NCI-H748 (cell line): Measurements from ENCODE around the gene TMEM129.
A peak's percentile ranks its signal among the peaks of the same experiment; 100 is the strongest.

Source experiments
- DNase-seq: peaks from one replicate; lab custom pipeline; 2025; ENCODE audit not compliant: unreplicated experiment; lab: John Stamatoyannopoulos, UW

TMEM129 gene

DNA sequence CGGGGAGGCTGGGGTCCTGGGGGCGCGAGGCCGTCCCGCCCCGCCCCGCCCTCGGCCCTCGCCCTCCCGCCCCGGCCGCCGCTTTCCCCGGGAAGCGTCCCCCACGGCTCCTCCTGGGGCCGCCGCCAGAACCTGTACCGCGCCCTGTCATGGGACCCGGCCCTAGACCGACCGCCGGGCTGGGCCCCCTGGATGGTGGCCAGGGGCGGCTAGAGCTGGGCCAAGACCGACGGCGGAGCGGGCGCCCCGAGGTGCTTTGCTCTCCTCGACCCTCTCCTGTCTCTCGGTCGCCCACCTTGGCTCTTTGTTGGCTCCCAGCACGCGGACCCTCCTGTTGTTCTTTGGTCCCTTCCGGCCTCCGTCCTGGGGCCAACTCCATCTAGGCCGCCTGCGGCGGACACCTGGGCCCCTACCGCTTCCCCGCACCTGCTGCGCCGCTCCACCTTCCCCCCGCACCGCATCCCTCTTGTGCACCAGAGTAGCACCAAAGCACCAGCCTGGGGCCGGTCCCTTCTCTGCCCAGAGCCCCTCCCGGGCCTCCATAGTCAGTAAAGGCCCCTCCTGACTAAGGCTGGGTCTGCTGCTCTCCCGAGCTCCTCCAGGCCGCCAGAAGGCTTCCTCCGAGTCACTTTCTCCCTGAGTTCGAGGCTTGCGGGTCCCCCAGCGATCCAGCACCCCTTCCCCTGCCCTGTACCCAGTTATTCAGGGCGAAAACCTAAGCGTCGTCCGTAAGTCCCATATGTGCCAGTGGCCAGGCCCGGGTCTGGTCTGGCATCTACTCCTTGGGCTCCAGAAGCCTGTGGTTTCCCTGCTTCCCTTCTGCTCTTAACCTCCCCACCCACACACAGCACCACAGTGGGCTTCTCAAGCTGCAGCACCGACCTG is 785 bp upstream of the TMEM129 start:
- no peak for DNase-seq

DNA sequence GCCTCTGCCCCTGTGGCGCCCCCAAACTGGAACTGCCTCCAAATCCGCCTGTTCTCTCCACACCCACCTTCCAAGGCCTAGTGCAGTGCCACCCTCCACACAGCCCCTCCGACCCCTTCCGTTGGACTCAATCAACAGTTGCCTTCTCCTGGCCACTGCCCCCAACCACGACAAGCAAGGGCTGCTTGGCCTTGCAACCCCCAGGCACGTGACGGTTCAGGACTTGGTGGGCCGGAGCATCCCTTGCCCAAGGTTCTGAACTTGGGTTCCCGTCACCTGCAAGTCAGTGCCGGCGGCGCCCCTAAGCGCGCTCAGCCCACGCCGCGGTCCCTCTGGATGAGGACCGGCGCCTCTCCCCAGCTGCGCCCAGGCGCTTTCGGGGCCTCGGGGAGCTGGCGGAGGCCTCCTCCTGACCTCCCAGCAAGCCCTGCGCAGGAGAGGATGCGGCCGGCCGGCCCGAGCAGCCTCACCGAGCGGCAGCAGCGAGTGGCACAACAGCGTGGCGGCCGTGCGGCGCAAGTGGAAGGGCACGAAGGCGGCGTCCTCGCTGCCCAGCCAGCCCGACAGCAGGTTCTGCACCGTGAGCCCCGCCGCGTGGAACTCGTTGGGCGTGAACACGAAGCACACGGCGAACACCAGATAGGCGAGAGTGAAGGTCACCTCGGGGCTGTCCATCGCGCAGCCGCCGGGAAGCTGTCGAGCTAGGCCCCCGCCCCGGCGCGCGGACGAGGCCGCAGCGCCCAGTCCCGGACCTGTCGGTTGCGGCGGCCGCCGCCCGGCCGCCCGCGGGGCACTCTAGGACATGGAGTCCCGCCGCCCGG is 750 bp downstream of the TMEM129 start:
- DNase-seq: peak; percentile 36

DNA sequence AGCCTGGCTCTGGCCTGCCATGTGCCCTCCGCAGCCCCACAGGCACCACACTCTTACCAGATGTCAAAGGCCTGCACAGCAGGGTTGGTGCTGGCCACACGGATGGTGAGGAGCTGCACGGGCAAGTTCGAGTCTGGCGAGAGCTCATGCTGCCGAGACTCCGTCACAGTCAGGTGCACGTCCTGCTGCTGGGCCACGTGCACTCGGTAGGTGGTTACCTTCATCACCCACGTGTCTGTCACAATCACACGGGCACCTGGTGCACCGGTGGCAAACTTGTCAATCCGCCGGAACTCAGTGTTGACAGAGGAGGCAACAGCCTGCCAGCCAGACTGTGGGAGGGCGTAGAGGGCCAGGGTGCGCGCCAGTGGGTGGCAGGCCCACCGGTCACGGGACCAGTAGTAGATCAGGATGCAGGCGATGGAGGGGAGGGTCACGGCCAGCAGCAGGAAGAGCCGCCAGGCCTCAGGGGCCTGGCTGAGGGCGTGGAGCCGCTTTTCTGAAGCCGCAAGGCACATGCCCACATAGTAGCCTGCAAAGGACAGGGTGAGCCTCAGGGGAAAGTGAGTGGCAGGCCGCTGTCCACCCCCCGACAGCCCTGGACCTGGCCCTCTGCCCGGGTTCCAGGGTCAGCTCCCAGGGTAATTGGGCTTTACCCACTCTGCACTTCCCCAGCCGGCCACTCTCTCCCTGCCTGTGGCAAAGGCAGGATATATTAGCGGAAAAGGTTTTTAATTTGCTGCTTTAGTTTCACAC is 2.9 kb downstream of the TMEM129 start:
- no peak for DNase-seq

DNA sequence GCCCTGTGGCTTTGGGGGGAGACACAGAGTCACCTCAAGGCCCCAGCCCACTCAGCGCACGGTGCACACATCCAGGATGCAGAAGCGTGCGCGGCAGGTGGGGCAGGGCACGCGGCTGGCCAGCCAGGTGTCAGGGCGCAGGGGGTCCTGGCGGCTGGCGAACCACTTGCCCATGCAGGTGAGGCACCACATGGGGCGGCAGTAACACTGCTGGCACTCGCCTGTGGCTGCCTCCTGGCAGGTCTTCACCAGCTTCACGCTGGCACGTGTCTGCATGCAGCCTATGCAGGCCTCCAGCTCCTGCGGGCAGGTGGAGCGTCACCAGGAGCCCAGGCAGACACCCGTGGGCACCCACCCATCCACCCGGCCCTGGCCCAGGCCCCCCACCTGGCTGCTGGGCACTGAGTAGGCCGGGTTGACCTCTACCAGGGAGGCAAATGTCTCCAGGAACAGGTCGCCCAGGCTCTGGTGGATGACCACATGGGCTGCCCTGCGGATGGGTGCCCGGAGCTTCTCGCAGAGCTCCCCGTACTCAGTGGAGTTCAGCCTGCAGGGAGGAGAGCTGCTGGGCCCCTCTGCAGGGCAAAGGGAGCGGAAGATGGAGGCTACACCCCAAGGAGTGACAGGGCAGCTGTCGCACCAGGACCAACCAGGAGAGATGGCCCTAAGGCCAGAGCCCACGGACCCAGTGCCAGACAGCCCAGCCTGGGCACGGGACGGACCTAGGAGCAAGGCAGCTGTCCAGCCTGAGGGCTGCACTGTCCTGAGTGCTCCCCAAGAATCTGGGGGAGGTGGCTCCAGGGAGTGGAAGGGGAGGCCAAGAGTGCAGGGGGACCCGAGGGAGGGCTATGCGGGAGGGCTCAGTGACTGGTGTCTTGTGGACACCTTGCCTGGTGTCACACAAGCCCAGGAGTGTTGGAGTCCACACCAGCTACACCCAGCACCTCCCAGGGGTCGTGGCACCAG is 3.7 kb downstream of the TMEM129 start:
- DNase-seq: no peak

DNA sequence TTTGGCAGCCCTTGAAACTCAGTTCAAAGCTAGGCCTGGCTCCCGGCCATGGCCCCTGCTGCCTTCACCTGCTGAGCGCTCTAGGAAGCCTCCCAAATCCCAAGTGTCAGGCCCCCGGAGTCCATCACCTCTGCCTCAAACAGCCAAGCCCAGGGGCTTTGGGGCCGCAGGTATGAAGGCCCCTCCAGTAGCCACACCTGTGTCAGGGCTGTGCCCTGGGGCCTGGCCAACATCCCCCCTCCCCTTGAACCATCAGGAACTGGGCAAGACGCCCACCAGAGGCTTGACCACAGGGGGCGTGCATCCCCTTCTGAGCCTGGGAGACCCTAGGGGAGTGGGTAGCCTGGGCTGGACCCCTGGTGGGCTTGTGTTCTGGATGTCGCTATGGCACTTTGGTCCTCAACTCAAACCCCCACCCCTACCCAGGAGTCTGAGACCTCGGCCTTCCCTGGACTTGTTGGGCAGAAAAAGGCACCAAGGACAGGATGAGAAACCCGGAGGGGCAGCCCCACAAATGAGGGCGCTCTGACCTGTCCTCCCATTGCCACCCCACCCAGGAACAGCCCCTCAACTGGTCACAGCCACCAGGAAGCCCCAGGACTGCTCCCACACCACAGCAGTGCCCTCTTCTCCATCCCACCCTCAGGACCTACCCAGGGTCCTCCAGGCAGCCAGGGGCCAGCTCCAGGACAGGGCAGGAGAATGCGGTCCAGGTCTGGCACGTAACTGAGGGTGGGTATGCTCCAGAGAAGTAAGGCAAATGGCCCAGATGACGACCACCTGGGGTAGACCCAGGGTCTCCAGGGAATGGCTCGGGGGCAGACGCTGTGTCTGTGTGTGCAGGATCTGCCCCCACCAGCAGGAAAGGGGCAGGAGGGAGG is 4.8 kb downstream of the TMEM129 start:
- DNase-seq: no peak

DNA sequence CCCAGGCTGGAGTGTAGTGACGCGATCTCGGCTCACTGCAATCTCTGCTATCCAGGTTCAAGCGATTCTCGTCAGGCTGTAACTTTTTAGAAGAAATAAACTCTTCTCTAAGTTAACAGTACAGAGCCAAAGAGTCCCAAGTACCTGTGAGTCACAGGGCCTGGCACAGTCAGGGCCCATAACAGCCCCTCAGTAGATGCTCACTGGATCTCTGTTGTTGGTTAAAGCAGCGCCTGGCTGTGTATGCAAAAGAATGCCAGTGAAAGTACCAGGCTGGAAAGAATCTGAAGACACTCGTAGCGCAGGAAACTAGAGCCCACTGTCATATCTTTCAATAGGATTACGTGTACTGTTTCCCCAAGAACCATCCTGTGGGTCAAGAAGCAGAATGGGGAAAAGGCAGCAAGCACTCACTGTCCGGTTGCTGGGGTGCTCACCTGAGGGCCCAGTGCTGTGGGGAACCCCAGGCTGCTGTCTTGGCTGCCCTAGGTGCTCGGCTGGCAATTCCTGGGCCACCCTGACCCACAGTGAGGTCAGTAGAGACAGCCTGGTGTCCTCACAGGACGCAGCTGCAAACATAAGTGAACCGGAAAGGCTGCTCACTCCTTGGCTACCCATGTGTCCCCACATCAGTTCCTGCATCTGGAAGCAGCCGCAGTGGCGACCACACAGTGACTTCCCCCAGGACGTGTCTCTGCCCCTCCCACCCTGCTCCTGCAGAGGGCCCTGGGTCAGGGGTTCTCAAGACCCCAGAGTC is 5.9 kb downstream of the TMEM129 start:
- DNase-seq: no peak

DNA sequence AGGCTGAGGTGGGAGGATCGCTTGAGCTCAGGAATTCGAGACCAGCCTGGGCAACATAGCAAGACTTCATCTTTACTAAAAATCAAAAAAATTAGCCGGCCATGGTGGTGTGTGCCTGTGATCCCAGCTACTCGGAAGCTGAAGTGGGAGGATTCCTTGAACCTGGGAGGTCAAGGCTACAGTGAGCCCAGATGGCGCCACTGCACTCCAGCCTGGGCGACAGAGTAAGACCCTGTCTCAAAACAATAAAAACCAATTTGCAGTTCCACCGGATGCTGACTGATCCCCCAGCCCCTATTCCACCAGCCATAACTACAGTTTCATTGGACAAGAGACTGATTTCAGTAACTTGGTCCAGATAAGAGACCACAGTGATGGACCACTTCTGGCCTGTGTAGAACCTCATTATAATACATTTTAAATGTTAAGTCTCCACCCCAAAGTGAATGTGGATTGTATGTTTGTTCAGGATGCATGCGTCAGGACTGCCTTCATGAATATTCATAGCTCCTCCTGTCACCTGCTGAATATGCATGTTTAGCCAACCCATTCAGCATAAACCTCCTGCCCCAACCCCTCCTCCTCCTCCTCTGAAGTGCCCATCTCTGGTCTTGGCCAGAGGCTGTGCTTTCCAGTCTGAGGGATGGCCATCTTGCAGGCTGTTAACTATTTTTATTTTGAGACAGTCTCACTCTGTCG is 6.7 kb downstream of the TMEM129 start:
- no peak for DNase-seq

DNA sequence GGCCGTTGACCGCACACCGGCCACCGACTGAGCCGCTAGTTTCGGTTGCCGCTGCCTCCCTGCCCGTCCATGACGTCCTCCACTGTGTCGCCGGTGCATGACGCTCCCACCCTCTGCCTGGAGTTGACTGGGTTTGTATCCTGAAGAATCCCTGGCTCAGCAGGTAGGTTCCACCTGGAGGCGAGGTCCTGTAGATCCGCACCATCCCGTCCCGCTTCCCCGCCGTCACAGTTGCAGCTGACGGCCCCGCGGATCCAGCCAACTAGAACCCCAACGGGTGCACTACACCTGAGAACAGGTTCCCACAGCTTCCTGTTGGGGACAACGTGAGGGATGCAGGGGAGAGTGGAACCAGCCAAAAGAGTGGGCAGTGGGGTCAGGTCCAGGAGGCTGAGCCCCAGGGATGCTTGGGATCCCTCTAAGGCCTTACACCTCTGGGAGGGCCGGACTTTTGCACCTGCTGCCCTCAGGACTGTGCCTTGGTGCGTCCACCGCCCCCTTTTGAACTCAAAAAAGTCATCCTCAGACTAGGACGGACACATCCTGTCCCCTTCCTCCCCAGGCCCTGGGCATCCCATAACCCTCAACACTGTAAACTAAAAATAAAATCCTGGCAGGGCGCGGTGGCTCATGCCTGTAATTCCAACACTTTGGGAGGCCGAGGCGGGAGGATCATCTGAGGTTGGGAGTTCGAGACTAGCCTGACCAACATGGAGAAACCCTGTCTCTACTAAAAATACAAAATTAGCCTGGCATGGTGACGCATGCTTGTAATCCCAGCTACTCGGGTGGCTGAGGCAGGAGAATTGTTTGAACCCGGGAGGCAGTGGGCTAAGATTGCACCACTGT is 7.9 kb downstream of the TMEM129 start:
- DNase-seq: peak; percentile 37

DNA sequence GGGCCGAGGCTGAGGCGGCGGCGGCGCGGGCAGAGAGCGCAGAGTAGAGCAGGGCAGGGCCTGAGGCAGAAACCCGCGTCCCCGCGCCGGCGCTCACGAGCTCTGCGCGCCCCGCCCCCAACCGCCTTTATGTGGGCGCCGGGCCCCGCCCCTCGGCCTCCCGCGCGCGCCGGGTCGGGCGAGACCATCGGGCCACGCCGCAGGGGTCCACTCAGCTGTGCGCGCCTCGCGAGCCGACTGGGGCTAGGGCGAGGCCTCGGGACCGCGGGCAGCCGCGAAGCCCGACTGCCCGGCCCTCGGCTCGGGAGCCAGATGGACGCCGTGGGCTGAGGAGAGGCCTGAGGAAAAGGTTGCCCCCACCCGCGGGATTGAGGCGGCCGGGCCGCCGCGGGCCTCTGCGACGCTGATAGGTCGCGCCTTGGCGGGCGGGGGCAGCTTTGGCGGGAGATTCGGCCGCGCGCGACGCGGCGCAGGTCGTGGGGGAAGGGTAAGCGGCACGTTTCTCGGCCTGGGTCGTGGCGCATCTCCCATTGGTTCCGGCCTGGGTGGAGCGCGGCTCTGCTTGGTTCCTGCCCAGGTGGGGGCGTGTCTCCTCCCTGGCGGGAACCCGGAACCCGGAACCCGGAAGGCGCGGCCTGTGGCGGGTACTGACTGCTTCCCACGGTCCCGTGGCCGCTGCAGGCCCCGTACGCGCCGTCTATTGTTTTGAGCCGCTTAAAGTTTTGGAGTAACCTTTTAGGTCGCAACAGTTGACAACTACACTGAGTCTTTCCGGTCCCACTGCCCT is 8.7 kb downstream of the TMEM129 start, which contains the start of gene SLBP:
Gene SLBP (minus strand): TSS at position 104 of the 787 bp plus-strand sequence. CDS start 131 bp downstream, outside the sequence.
- peak; percentile 86 for DNase-seq

DNA sequence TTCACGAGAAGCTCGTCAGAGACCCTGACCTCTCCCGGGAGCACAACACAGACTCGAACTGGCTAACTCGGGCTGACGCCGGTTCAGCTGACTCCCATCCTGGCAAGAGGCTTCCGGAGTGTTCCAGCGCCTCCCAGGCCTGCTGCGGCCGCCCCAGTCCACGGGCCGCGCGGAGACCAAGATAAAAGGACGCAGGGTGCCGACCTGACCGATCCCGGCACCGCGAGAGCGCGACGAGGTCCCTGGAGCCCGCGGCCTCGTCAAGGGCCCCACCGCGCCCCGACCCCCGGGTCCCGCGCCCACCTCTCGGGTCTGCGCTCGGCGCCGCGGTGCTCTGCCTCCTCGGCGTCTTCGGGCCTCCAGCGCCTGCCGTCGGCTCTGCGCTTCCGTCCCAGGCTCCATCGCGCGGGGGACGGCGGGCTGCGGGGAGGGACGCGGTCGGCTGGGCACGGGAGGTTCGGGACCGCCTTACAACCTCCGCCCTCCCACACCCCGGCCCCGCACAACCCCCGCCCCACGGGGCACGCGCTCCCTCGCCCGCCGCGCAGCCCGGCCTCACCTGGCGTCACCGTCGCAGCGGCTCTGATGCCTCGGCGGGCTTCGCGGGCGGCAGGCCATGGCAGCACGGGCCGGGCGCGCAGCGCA is 9.4 kb downstream of the TMEM129 start:
- peak; percentile 2 for DNase-seq

DNA sequence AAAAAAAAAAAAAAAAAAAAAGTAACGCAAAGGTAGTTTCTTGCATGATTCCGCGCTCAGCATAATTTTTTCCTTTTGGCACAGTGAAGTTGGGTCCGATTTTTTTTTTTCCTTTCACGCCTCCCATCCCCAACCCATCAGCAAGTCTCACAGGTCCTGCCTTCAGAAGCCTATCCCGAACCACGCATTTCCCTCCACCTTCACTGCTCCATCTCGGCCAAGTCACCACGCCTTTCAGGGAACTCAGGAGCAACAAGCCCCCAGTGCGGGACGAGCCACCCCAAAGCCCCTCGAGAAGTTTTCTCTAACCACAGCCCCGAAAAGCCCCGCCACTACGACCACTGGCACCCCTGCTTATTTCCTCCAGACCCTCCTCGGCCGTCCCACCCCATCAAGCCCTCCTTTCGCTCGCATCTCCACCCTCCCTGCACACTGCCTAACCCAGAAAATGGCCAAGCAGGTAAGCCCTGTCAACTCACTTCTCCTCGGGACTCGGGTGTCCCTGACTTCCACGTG is 10.0 kb downstream of the TMEM129 start:
- DNase-seq: no peak

DNA sequence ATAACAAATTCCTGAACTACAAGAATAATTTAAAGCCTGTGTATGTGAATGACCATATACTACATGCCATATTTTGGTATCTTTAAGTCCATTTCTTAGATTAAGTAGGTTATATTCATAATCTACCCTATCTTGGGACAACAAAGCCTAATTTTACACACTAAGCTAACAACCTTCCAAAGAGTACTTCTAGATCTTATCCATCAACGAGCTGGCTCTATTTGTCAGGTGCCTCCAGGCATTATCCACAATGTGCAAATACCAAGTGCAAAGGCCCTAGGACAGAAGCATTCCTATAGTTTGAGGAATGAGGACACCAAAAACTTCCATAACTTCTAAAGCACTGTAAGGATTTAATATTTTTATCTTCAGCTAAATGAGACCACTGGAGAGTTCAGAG is 12.5 kb downstream of the TMEM129 start:
- DNase-seq: no peak

DNA sequence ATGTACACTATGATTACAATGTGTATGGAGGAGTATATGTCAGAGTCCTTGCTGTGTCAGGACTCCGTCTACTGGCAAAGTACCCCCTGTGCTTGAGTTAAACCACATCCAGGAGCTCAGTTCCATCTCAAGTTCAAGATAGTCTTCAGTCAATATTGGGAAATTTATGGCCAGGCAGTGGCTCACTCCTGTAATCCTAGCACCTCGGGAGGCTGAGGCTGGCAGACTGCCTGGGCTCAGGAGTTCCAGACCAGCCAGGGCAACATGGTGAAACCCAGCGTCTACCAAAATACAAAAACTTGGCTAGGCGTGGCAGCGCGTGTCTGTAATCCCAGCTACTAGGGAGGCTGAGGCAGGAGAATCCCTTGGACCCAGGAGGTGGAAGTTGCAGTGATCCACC is 14.8 kb downstream of the TMEM129 start:
- DNase-seq: no peak

DNA sequence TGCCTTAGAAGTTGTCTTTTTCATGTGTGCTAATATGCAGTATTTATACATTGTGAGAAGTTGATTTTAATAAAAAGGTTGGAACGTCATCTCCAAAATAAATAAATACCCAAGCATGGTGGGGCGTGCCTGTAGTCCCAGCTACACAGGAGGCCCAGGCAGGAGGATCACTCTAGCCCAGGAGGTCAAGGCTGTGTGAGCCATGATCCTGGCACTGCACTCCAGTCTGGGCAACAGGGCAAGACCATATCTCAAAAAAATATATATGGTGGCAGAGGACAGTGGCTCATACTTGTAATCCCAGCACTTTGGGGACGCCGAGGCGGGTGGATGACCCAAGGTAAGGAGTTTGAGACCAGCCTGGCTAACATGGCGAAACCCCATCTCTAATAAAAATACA is 15.4 kb downstream of the TMEM129 start:
- DNase-seq: no peak

DNA sequence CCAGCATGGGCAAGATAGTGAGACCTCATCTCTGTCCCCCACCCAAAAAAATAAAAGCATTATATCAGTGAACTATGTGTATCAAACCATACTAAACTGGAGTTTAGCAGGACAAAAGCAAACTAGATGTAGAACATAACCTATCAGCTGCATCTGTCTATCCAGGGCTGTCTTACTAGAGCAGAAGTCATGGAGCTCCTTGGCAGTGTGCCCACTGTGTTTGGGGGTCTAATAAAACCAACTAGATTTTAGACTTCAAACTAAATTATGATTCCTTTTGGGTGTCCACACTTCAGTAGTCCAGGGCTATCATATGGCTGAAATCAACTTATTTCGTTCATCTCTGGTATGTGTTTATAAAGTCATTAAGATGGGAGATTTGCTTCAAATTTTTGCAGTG is 17.3 kb downstream of the TMEM129 start:
- DNase-seq: no peak
